ENCODE measurements around the gene KCTD14. TPM values are rescaled to one million over a fixed set of nuclear protein-coding genes. Genes with fewer than 3 reads are reported as not detected.

The KCTD14 gene, protein sequence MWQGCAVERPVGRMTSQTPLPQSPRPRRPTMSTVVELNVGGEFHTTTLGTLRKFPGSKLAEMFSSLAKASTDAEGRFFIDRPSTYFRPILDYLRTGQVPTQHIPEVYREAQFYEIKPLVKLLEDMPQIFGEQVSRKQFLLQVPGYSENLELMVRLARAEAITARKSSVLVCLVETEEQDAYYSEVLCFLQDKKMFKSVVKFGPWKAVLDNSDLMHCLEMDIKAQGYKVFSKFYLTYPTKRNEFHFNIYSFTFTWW
- total RNA-seq (2021; fragmentation: NEBNext Ultra II Directional; extraction: Animal tissue kit (Norgen Biotek cat#: 25700)) (21.6 and 22.7 TPM in 2 replicates), polyA plus RNA-seq (2011; rRNA removed) (15.2 and 24.9 TPM in 2 replicates), polyA minus RNA-seq (2011; rRNA and poly(A)+ RNA removed) (22.3 and 25.4 TPM in 2 replicates)
- polyA plus RNA-seq (2011; cell fraction: cytosol; rRNA removed), result 17.9 TPM
- polyA plus RNA-seq (2011; cell fraction: nucleus; rRNA removed), result 12.9 TPM
- 20.3 to 23.4 TPM (median 21.1 TPM) in 4 replicates for polyA plus RNA-seq (2012, experiment 1 of 2)
- polyA plus RNA-seq (2012, experiment 2 of 2), result 17.4 TPM
- 18.7 TPM for polyA plus RNA-seq (2013, experiment 1 of 2)
- polyA plus RNA-seq (2013, experiment 2 of 2), result 19.4 TPM
- polyA minus RNA-seq (2011; cell fraction: cytosol; rRNA and poly(A)+ RNA removed), result 10.3 TPM
- polyA minus RNA-seq (2011; cell fraction: nucleus; rRNA and poly(A)+ RNA removed), result 6.5 TPM
- long read RNA-seq, experiment 1, transcript KCTD14-201 (2 exons, 1,691 nt), result major isoform, 8 of 27 reads
- long read RNA-seq, experiment 1, partial matches to known transcripts, result 0 of 27 reads
- long read RNA-seq, experiment 1, other reads (novel, unspliced or antisense), result 19 of 27 reads
- long read RNA-seq, experiment 2, transcript KCTD14-201 (2 exons, 1,691 nt), result major isoform, 44 of 44 reads
- long read RNA-seq, experiment 2, partial matches to known transcripts, result 0 of 44 reads
- long read RNA-seq, experiment 2, other reads (novel, unspliced or antisense), result 0 of 44 reads

DNA sequence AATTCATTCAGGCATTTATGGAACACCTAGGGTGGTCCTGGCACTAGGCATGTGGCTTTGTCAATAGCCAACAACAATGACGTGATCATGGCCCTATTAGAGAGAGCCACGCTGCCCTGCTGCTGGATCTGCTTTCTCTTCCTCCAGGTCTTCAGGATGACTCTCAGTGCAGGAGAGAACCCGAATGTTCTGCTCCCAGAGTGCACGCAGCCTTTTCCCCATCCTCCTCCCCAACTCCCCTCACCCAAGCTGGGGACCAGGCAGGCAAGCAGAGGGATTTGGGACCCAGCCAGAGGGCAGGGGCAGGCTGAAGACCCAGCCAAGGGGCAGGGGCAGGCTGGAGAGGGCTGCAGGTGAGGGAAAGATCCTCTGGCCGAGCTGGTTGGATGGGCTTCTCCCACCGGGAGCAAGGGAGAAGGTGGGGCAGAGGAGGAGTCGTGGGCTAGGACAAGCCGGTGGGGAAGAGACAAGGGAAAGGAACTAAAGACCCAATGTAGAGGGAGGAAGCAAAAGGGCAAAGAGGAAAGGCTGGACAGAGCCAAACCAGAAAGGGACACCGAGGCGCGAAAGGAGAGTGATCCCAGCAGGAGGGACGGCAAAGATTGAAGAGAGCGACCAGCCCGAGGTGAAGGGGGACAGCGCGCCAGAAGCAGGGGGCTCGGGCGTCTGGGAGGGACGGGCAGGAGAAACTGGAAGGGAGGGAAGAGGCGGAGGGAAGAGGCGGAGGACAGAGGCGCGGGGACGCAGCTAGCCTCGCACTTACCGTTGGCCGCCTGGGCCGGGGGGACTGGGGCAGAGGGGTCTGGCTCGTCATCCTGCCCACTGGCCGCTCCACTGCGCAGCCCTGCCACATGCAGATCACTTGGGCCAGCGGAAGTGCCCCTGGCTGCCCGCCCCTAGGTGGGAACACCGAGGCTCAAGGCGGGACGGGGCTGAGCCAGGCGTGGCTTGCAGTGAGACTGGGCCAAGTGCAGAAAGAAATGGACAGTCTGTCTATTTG is at the start of gene KCTD14:
KCTD14 (minus strand) TSS at position 880 of the 1,000 bp plus-strand sequence; CDS start at position 853, 27 bp downstream.
- Histone ChIP-seq H4K5ac (ENCODE audit: insufficient read length, low read depth, low read length) (peak within 1 kb of the TSS; percentile 45), H3K23ac (ENCODE audit: insufficient read length) (no peak within 1 kb of the TSS), H3K9me3 (ENCODE audit: insufficient read depth in 2 of 2, low read depth in 1 of 2, low read length in 1 of 2) (no peaks in the 10 kb centered on the region), H3K56ac (replicated peaks; ENCODE audit: insufficient read length, low read depth, low read length) (no peak within 1 kb of the TSS), H2AK5ac (ENCODE audit: low read depth, low read length) (no peak within 1 kb of the TSS; the same call in 1 of the 2 replicates), H2AFZ (ENCODE audit: low read length) (no peak within 1 kb of the TSS; the same call in 1 of the 2 replicates), H3K4me3 (ENCODE audit: extremely low read depth in 1 of 4, insufficient read depth in 2 of 4, low read depth in 3 of 4, low read length in 4 of 4) (peak within 1 kb of the TSS; percentile 43 to 75 (median 64)), H4K20me1 (replicated peaks in 1 of 2; ENCODE audit: control insufficient read depth in 1 of 2, insufficient read depth in 2 of 2, low read length in 2 of 2) (no peaks in the 10 kb centered on the region), H3K27me3 (replicated peaks in 1 of 4; ENCODE audit: control insufficient read depth in 3 of 4, extremely low read depth in 1 of 4, insufficient read depth in 3 of 4, low read length in 3 of 4) (no peaks in the 10 kb centered on the region), H3K4me2 (ENCODE audit: insufficient read depth in 1 of 2, low read depth in 2 of 2, low read length in 2 of 2) (peak within 1 kb of the TSS; percentile 75 to 87), H2BK5ac (ENCODE audit: low read depth, low read length) (peak within 1 kb of the TSS; percentile 76; the same call in 1 of the 2 replicates), H3K79me2 (ENCODE audit: control insufficient read depth in 1 of 2, insufficient read depth in 2 of 2, low read length in 2 of 2) (no peaks in the 10 kb centered on the region), H3K27ac (ENCODE audit: low read depth, low read length) (peak within 1 kb of the TSS; percentile 35; the same call in 1 of the 2 replicates), H3K14ac (ENCODE audit: insufficient read length) (peak within 1 kb of the TSS; percentile 21), H2BK20ac (ENCODE audit: low read length) (no peak within 1 kb of the TSS; the same call in 1 of the 2 replicates), H4K91ac (replicated peaks; ENCODE audit: insufficient read length, low read length) (peak within 1 kb of the TSS; percentile 79), H3K9ac (replicated peaks in 1 of 4; ENCODE audit: extremely low read depth in 1 of 4, low read depth in 3 of 4, low read length in 3 of 4) (peak within 1 kb of the TSS; percentile 68 to 78 (median 73)), H3K79me1 (ENCODE audit: low read depth, low read length) (no peaks in the 10 kb centered on the region; the same call in 1 of the 2 replicates), H3K36me3 (ENCODE audit: control insufficient read depth in 2 of 4, insufficient read depth in 4 of 4, low read length in 3 of 4) (no peaks in the 10 kb centered on the region), H2BK120ac (replicated peaks; ENCODE audit: low read depth, low read length) (no peak within 1 kb of the TSS), H2BK15ac (ENCODE audit: low read length) (peak within 1 kb of the TSS; percentile 98; the same call in 1 of the 2 replicates), H3K23me2 (ENCODE audit: low read depth, low read length) (peaks cover 9% of the 10 kb centered on the region), H3K4ac (replicated peaks; ENCODE audit: insufficient read length, low read depth, low read length) (peak within 1 kb of the TSS; percentile 10), H2BK12ac (ENCODE audit: low read depth, low read length) (peak within 1 kb of the TSS; percentile 65), H3K4me1 (replicated peaks in 1 of 4; ENCODE audit: control insufficient read depth in 3 of 4, insufficient read depth in 4 of 4, low read length in 3 of 4) (peaks cover 0 to 13% (median 8%) of the 10 kb centered on the region in 4 experiments; a peak in 6 of 7 replicates), H4K8ac (ENCODE audit: extremely low read depth, insufficient read depth, low read length) (no peak within 1 kb of the TSS; the same call in 1 of the 2 replicates), H3K18ac (ENCODE audit: extremely low read depth, low read length) (peak within 1 kb of the TSS; percentile 93)
- FAIRE-seq (no peak), DNase-seq (ENCODE audit: low read depth in 1 of 2, low spot score in 2 of 2) (peak in 1 of 2 experiments; percentile 78)
- CTCF ChIA-PET (ENCODE audit: partially characterized antibody), result interaction anchor here (0.6 to 3.3 kb wide), 4 partner anchors 14 to 145 kb away, joined by 3 to 19 read pairs (median 3); no protein-coding TSS in a partner anchor
- WGBS, 2 experiments (ENCODE audit: extremely low coverage in 1 of 2, insufficient coverage in 1 of 2, insufficient read length in 1 of 2, insufficient replicate concordance in 2 of 2, low coverage in 1 of 2, low lambda C conversion rate in 2 of 2, missing lambda C conversion rate in 1 of 2), result 8% methylated on average over 32 of the region's 37 CpGs; no CpG with 5 or more reads in 1 of the 2 experiments
- POLR2A ChIA-PET (ENCODE audit: partially characterized antibody), result interaction anchor here (1.2 to 2.1 kb wide), 3 partner anchors 17 to 28 kb away, joined by 3 to 6 read pairs (median 6); partner anchors contain the start of gene INTS4
- TF ChIP-seq CREB1 (IDR thresholded peaks at IDR 0.05), result peak; percentile 63; the same call in 1 of the 2 replicates
- TF ChIP-seq, protein P1, sequence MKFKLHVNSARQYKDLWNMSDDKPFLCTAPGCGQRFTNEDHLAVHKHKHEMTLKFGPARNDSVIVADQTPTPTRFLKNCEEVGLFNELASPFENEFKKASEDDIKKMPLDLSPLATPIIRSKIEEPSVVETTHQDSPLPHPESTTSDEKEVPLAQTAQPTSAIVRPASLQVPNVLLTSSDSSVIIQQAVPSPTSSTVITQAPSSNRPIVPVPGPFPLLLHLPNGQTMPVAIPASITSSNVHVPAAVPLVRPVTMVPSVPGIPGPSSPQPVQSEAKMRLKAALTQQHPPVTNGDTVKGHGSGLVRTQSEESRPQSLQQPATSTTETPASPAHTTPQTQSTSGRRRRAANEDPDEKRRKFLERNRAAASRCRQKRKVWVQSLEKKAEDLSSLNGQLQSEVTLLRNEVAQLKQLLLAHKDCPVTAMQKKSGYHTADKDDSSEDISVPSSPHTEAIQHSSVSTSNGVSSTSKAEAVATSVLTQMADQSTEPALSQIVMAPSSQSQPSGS (IDR thresholded peaks at IDR 0.05; ENCODE audit: low read length), result peak; percentile 73; the same call in 1 of the 2 replicates
- TF ChIP-seq TAF7 (optimal IDR thresholded peaks at IDR 0.05; ENCODE audit: borderline replicate concordance, low read depth, low read length), result peak; percentile 66
